ENCODE measurements around the gene C1orf159. TPM values are rescaled to one million over a fixed set of nuclear protein-coding genes. Genes with fewer than 3 reads are reported as not detected.
"Not testable (repeated sequence)": the region's sequence is repeated elsewhere in the genome, so short reads cannot be mapped to it uniquely, and the experiment has no call there.

C1orf159 gene
- polyA plus RNA-seq, 12 donors, result 3.5 to 11.4 (median 5.6) TPM; not detected in 1

GRCh38 chr1:1067860-1068516 lies 47.9 kb downstream of the C1orf159 start:
- DNase-seq, result no peak

GRCh38 chr1:1067284-1067859 lies 48.5 kb downstream of the C1orf159 start:
- no peak for DNase-seq

- DNase-seq, result no peak
These were observed 49.2 kb downstream of the C1orf159 start for GRCh38 chr1:1066403-1067283.

GRCh38 chr1:1065940-1066304 lies 50.0 kb downstream of the C1orf159 start:
- DNase-seq, result not testable (repeated sequence)

- DNase-seq, result no peak
These were observed 50.5 kb downstream of the C1orf159 start for GRCh38 chr1:1065265-1065939.

- DNase-seq, result no peak
These were observed 51.7 kb downstream of the C1orf159 start for GRCh38 chr1:1063945-1064831.

GRCh38 chr1:1063261-1063944 lies 52.5 kb downstream of the C1orf159 start:
- no peak for DNase-seq

- no peak for DNase-seq
These were observed 53.3 kb downstream of the C1orf159 start for GRCh38 chr1:1062348-1063163.

- no peak for DNase-seq
These were observed 54.1 kb downstream of the C1orf159 start for GRCh38 chr1:1061682-1062345.

GRCh38 chr1:1060281-1061000 lies 55.4 kb downstream of the C1orf159 start:
- DNase-seq, result no peak

GRCh38 chr1:1059494-1060280 lies 56.2 kb downstream of the C1orf159 start:
- DNase-seq, result peak; percentile 35

GRCh38 chr1:1058921-1059493 lies 56.9 kb downstream of the C1orf159 start:
- no peak for DNase-seq

- DNase-seq, result no peak
These were observed 57.6 kb downstream of the C1orf159 start for GRCh38 chr1:1058088-1058905.

- not testable (repeated sequence) for DNase-seq
These were observed 58.2 kb downstream of the C1orf159 start for GRCh38 chr1:1057769-1058087.

GRCh38 chr1:1055841-1056736 lies 59.8 kb downstream of the C1orf159 start:
- DNase-seq, result no peak
